ENCODE measurements around the gene KCNK5.

KCNK5 gene

DNA sequence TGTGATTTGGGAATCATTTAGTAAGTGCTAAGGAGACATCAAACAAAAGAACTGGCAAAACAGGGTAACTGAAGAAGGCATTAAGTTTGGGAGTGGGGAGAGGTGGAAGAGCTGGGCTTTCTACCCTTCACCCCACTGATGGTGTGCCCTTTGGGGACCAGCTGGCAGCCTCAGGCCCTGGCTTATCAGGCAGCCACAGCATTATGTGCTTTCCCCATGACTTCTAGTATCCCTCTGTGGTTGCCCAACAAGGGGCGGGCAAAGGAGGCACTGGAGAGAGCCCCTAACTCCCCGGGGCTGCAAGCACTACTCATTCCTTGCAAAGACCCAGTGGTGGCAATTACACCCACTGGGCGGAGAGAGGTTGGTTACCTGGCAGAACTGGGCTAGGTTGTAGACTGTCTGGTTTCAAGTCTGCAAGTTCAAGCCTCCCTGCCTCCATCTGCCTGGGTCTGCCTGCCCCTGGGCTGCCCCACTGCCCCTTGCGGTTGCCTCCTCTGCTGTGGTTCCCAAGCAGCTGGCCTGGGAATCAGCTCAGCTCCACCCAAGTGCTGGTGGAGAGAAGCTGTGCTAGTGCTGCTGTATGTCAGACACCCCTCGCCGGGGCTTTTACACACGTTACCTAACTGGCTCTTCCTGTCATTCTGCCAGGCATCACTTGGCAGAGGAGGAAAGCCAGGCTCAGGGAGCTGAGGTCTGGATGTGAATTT is 29.9 kb downstream of the KCNK5 start:
- no peak for DNase-seq (ENCODE audit: low read depth, low spot score)

GRCh38 chr6:39198528-39198927 is 30.7 kb downstream of the KCNK5 start:
- no peak for DNase-seq (ENCODE audit: low read depth, low spot score)

- no peak for DNase-seq (ENCODE audit: low read depth, low spot score)
These were observed 31.3 kb downstream of the KCNK5 start for GRCh38 chr6:39197922-39198500.

DNA sequence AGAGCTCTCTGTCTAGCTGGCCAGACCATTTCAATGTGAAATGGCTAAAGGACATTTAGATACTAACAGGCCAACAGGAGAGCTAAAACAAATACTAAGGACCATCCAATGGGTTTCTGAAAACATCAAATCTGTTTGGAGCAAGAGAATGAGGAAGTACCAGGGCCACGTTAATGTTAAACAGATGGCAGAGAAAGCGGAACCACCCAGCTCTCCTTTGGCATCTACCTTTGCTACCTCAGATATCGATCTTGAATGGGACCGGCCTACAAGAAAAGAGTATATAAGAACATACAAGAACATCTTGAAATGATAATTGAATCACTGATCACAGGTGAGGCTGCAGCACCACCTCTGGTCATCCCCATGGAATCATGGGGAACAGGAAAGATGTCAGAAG is 31.8 kb downstream of the KCNK5 start:
- DNase-seq (ENCODE audit: low read depth, low spot score) = no peak

DNA sequence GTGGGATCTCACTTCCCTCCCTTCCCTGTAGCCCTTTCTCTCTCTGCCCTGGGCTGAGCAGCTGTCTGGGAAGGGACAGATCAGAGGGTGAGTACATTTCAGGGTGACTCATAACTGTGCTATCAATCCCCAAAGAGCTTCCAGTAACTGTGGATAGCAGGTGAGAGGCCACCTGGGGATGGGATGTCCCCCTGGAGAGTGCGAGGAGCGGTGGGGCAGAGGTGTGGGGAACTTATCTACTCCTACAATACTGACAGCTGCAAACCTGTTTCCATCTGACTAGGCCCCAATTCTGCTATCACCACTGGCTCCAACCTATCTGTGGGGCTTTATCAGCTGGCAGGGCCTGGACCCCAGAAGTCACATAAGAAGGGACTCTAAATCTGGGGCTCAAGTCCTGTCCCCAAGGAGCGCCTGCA is 32.6 kb downstream of the KCNK5 start:
- DNase-seq (ENCODE audit: low read depth, low spot score) = no peak

DNA sequence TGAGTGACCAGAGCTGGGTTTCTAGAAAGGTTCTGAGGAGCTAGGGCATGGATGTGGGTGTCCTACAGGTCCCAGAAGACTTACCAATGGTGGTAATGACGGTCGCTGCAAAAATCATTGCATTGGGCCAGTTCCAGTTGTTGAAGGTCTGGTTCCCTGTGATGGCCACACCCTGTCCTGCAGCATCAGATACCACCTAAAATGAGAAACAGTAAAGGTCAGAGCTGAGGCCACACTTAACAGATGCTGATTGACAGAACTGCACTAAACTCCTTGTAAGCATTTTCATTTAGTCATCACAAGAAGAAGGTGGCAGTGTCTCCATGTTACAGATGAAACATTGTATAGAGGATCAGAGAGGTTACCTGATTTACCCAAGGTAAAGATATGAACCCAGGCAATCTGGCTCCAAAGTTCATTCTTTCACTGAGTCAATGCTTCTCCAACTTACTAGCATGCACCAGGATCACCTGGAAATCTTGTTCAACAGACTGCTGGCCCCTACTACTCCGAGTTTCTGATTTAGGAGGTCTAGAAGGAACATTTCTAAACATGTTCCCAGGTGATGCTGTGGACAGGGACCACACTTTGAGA is 33.4 kb downstream of the KCNK5 start:
- DNase-seq (ENCODE audit: low read depth, low spot score) = no peak

- no peak for DNase-seq (ENCODE audit: low read depth, low spot score)
These were observed 34.8 kb downstream of the KCNK5 start for GRCh38 chr6:39194466-39194865.

DNA sequence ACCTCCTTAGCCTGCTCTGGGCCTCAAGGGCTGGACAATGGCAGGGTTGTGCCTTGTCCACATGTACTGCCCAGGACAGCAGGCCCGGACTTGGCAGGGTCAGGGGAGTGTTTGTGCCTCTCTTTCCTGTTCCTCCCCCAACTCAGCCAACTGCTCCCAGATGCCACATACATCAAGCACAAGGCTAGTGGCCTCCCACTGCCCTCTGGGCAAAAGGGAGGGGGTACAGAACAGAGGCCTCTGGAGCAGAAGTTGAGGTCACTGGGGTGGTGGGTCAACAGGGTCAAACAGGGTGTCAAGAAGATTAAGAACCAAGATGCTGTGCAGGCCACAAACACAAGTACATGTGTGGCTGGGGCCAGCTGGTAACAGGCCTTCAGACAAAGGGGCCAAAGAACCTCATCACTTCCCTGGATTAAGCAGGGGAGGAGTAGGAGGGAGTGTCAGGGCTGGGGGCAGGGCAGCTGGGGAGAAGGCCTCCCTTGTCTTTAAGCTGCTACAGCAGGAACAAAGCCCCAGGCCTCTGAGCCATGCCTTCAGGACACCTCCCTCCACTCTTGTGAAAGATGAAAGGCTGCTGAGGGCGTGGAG is 36.0 kb downstream of the KCNK5 start:
- DNase-seq (ENCODE audit: low read depth, low spot score) = no peak

DNA sequence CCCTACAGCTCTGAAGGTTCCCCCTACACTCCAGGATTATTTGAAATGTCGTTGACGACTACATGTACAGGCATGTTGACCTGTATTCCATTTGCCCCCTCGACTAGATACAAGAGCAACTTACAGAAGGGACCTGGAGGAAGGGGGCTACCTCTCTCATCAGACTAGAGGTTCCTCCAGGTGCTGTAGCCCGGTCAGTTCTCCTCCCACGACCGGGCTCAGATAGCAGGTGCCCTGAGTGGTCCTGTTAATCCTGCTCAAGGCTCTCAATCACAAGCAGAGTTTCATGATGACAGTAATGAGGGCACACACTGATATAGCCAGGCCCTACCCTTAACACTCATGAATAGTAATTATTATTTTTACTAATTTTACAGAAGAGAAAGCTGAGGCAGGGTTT is 36.5 kb downstream of the KCNK5 start:
- DNase-seq (ENCODE audit: low read depth, low spot score) = no peak

- DNase-seq (ENCODE audit: low read depth, low spot score) = no peak
These were observed 37.9 kb downstream of the KCNK5 start for GRCh38 chr6:39191236-39191930.

- no peak for DNase-seq (ENCODE audit: low read depth, low spot score)
These were observed 38.6 kb downstream of the KCNK5 start for GRCh38 chr6:39190545-39191235.

DNA sequence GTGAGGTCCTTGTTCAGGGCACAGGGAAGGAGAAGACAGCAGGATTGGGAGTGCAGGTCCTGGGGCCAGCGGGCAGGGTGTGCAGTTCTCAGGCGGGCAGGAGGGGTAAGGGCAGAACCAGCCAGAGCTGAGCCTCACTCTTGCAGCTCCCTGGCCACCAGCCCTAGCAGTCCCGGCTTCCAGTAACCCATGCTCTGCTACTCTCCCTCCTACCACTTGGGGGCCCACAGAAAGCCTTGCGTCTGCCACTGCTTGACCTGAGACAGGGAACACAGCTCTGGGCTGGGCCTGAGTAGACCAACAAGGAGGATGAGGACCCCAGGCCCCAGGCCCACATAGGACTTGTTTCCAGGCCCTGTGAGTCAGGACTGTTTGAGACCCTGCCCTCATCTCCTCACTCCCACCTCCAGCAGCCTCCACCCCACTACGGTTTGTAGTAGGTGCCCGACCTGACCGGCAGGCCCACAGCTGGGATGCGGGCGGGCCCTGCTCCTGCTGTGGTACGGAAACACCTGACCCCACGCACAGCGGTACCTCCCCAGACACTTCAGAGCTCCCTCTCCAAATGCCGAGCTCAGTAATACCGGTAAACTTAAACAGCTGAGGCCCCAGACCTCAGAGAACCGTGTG is 39.2 kb downstream of the KCNK5 start:
- DNase-seq (ENCODE audit: low read depth, low spot score) = peak; percentile 17

GRCh38 chr6:39189131-39189530 is 40.1 kb downstream of the KCNK5 start:
- DNase-seq (ENCODE audit: low read depth, low spot score) = no peak

DNA sequence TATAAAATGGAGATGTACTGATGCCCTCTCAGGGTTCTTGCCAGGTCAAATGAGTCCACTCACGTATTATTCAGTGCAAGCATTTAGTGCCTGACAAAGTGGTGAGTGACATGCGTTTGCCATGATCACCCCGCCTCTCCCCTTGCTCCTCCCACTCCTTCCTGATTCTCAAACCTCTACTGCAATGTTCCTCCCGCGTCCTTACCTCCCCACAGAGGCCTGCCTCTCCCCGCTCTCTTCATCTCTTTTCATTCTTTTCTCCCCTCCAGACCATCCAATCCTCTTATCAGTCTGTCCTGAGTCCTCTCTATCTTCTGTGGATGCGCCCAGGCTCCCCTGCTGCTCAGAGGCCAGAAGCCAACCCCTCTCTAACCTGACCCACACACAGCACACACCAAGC is 40.7 kb downstream of the KCNK5 start:
- DNase-seq (ENCODE audit: low read depth, low spot score) = no peak

DNA sequence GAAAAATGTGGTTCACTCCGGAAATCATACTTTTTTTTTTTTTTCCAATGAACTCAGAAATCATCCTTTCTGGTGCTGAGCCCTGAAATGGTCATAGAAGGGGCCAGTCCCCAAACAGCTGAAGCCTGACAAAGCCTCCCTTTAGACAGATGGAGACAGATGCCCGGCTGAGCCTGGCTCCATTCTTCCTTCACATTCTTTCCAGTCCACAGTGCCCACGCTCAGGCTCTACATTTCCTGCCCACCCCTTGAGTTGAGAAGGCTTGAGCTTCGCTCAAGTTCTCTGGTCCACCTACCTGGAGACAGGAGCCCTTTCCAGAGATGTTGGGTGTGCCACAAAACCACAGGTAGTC is 41.2 kb downstream of the KCNK5 start:
- no peak for DNase-seq (ENCODE audit: low read depth, low spot score)

- no peak for DNase-seq (ENCODE audit: low read depth, low spot score)
These were observed 44.2 kb downstream of the KCNK5 start for GRCh38 chr6:39184906-39185580.

- no peak for DNase-seq (ENCODE audit: low read depth, low spot score)
These were observed 46.7 kb downstream of the KCNK5 start for GRCh38 chr6:39182604-39183003.

GRCh38 chr6:39181826-39182225 is 47.4 kb downstream of the KCNK5 start:
- no peak for DNase-seq (ENCODE audit: low read depth, low spot score)

- no peak for DNase-seq (ENCODE audit: low read depth, low spot score)
These were observed 47.9 kb downstream of the KCNK5 start for GRCh38 chr6:39181333-39181732.

DNA sequence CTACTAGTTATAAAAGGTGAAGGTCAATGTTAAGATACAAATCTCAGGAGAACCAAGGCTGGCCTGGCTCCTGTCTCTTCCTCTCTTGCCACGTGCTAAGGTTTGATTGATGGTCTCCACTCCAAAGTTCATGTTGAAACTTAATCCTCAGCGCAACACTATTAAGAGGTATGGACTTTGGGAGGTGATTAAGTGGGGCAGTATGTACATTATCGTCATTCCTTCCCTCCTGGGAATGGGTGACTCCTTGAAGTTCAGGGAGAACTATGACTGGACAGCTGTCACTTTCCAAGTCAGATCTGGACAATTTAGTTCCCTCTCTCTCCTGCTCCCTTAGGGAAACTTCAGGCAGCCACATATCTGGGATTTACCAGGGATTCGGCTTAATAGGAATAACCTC is 50.5 kb downstream of the KCNK5 start:
- DNase-seq (ENCODE audit: low read depth, low spot score) = no peak

DNA sequence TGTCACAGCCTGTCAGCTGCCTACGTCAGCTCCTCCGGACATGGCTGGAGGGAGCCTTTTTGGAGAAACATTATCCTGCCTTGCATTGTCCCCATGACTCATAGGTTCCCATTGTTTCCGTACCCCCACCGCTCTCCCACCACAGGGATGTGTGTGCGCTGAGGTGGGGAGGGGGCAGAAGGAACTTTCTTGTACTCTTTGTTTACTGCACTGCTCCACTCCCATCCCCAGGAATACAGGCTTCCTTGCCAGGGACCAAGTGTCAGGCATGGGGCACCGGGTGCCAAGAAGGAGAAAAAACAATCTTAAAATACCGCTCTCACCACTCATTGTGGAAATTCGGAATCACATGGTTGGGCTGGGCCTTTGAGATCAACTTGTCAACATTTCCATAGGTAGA is 51.0 kb downstream of the KCNK5 start:
- DNase-seq (ENCODE audit: low read depth, low spot score) = no peak
